ENCODE measurements around the gene GAB2.

GRCh38 chr11:78405805-78406204, 11.8 kb downstream of the GAB2 start:
- TF ChIP-seq POLR2A (IDR thresholded peaks at IDR 0.05; ENCODE audit: low read depth) (no peak), CTCF (IDR thresholded peaks at IDR 0.05) (no peak), EP300 (IDR thresholded peaks at IDR 0.05) (no peak)
